Epithelial cell of proximal tubule (primary cell): Measurements from ENCODE around the gene F2RL3. TPM values are rescaled to one million over a fixed set of nuclear protein-coding genes. Genes with fewer than 3 reads are reported as not detected.

Experiments
- DNase-seq: peaks from one replicate; pipeline ENCODE4 v3.0.0-alpha.2; 2011; ENCODE audit warnings: low read depth
- H3K4me3 ChIP-seq: 2 replicates; pipeline ENCODE4 v1.5.1; 2011; ENCODE audit warnings: low read depth, mild to moderate bottlenecking, low read length
- CTCF ChIP-seq: conservative IDR thresholded peaks from 2 replicates; pipeline ENCODE4 v1.5.1; 2012; ENCODE audit warnings: low read depth, mild to moderate bottlenecking, low read length
- total RNA-seq: library from RNA; depleted of rRNA; stranded (reverse); fragments of >200 nt; gene quantifications from 2 replicates; pipeline ENCODE4 v1.2.3, GENCODE V29; 2015

Gene F2RL3
- total RNA-seq, 1 donor from 2014 or later: not detected

- no peak for TF ChIP-seq CTCF
- DNase-seq: no peak
- no peak overlapping the region for H3K4me3 ChIP-seq
These were observed 51.8 kb downstream of the F2RL3 start for GRCh38 chr19:16940626-16941025.

Other genes starting within 250 kb of the F2RL3 start
- 96.2 and 131 TPM in 2 replicates for gene SMIM7, start 228.9 kb upstream of the F2RL3 start, total RNA-seq
- gene TMEM38A, start 227.9 kb upstream of the F2RL3 start, total RNA-seq: 2.2 and 3.5 TPM in 2 replicates
- gene NWD1, start 169.2 kb upstream of the F2RL3 start, total RNA-seq: not detected in 2 replicates
- gene SIN3B, start 59.6 kb upstream of the F2RL3 start, total RNA-seq: 20.4 and 24.8 TPM in 2 replicates
- gene CPAMD8, start 137.8 kb downstream of the F2RL3 start, total RNA-seq: 0.22 and 8.2 TPM in 2 replicates
- gene HAUS8, start 186.5 kb downstream of the F2RL3 start, total RNA-seq: 20.5 and 25.5 TPM in 2 replicates
- gene MYO9B, start 186.8 kb downstream of the F2RL3 start, total RNA-seq: 53.9 and 55.9 TPM in 2 replicates